ENCODE data around the gene ETDC. TPM values are rescaled to one million over a fixed set of nuclear protein-coding genes. Genes with fewer than 3 reads are reported as not detected.
"Not testable (repeated sequence)": the region's sequence is repeated elsewhere in the genome, so short reads cannot be mapped to it uniquely, and the experiment has no call there.

Gene ETDC
- total RNA-seq, 2 experiments from 2014 or later, result not detected

GRCh38 chrX:135324463-135324862 lies 15.2 kb downstream of the ETDC start:
- Mint-ChIP-seq H3K4me1 (no peaks in the 10 kb centered on the region), H3K27me3 (no peaks in the 10 kb centered on the region), H3K27ac (no peak overlapping the region), H3K9me3 (peaks cover 18% of the 10 kb centered on the region), H3K4me3 (no peak overlapping the region), H3K36me3 (ENCODE audit: low read depth) (peaks cover 59% of the 10 kb centered on the region)
- DNase-seq, result no peak
- CTCF ChIA-PET, result no interaction called here
- POLR2A ChIA-PET, result no interaction called here

GRCh38 chrX:135325036-135325818 lies 15.9 kb downstream of the ETDC start:
- H3K4me1 Mint-ChIP-seq, DNase-seq, H3K27me3 Mint-ChIP-seq, POLR2A ChIA-PET, H3K27ac Mint-ChIP-seq, CTCF ChIA-PET, H3K4me3 Mint-ChIP-seq: not testable (repeated sequence)
- peaks cover 62% of the 10 kb centered on the region for H3K36me3 Mint-ChIP-seq (ENCODE audit: low read depth)
- peaks cover 18% of the 10 kb centered on the region for H3K9me3 Mint-ChIP-seq

DNA sequence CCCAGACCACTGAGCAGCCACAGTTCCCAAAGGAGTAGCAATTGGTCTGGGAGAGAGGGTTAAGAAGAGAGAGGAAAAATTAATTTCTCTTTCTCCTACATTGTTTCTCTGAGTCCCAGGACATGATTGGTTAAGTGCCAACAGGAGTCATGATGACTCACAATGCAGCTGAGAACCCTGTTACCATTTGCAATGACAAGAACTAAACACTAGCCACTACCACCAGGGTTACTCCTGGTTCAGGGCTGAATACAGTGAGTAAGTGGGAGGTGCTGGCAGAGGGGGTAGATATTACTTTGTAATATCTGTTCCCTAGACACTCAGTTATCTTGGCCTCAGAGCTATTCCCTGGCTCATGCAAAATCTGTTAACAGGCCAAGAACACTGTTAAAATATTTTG lies 18.0 kb downstream of the ETDC start:
- no peak overlapping the region for H3K27ac Mint-ChIP-seq
- peaks cover 6% of the 10 kb centered on the region for H3K9me3 Mint-ChIP-seq
- ChIA-PET CTCF (no interaction called here), POLR2A (no interaction called here)
- DNase-seq, result no peak
- H3K36me3 Mint-ChIP-seq (ENCODE audit: low read depth), result peaks cover 48% of the 10 kb centered on the region
- H3K27me3 Mint-ChIP-seq, result no peaks in the 10 kb centered on the region
- no peak overlapping the region for H3K4me3 Mint-ChIP-seq
- H3K4me1 Mint-ChIP-seq, result no peaks in the 10 kb centered on the region

DNA sequence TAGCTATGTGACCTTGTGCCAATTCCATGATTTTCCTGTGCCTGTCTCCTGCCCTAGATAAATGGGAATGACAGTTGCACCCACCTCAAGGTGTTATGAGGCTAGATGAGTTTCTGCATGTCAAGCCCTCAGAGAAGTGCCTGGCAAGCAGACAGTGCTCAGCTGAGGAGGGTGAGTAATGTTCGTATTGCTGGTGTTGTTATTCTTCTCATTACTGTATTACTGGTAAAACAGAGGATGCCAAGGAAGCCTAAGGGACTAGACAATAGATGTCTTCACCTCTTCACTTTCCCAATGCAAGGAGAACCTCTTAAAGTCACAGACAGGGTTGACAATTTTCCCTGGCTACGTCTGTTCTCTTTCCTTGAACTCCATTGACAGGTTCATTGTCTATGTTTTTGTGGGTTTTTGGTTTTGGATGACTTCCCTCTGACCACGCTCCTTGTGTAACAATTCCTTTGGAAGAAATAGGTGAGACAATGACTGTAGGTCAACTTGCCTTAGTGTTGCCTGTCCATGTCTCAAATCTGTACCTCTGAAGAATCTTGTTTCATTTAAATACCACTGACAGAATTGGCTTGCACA lies 19.2 kb downstream of the ETDC start:
- Mint-ChIP-seq H3K4me3 (no peak overlapping the region), H3K36me3 (ENCODE audit: low read depth) (peaks cover 44% of the 10 kb centered on the region), H3K9me3 (peaks cover 4% of the 10 kb centered on the region), H3K27me3 (no peaks in the 10 kb centered on the region), H3K27ac (no peak overlapping the region), H3K4me1 (peaks cover 3% of the 10 kb centered on the region)
- POLR2A ChIA-PET, result no interaction called here
- no peak for DNase-seq
- CTCF ChIA-PET, result no interaction called here

- ChIA-PET POLR2A (no interaction called here), CTCF (no interaction called here)
- Mint-ChIP-seq H3K36me3 (ENCODE audit: low read depth) (peaks cover 37% of the 10 kb centered on the region), H3K27ac (no peak overlapping the region), H3K4me3 (no peak overlapping the region), H3K27me3 (no peaks in the 10 kb centered on the region), H3K9me3 (peaks cover 4% of the 10 kb centered on the region), H3K4me1 (peaks cover 3% of the 10 kb centered on the region)
- DNase-seq, result no peak
Measured at GRCh38 chrX:135330706-135331105, 21.4 kb downstream of the ETDC start.

DNA sequence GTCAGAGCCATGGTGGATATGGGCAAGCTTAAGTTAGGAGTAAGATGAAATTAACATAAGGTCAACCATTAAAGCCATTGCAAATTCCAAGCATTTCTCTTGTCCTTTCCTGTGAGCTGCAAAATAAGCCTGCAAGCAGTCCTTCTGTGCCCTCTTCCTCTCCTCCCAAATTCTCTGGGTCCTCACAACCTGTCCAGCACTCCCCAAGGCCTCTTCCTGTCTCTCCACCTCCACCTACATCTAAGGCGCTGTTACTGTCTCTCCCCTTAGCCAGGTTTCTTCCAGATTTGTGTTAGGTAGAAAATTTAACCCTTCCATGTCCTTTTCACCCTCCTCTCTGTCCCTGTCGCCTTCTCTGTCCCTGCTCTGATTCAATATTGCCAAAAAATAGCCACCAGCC lies 22.2 kb downstream of the ETDC start:
- Mint-ChIP-seq H3K27ac (no peak overlapping the region), H3K27me3 (no peaks in the 10 kb centered on the region), H3K9me3 (peaks cover 2% of the 10 kb centered on the region), H3K4me1 (peaks cover 3% of the 10 kb centered on the region), H3K4me3 (no peak overlapping the region), H3K36me3 (ENCODE audit: low read depth) (peaks cover 31% of the 10 kb centered on the region)
- DNase-seq, result no peak
- ChIA-PET CTCF (no interaction called here), POLR2A (no interaction called here)

DNA sequence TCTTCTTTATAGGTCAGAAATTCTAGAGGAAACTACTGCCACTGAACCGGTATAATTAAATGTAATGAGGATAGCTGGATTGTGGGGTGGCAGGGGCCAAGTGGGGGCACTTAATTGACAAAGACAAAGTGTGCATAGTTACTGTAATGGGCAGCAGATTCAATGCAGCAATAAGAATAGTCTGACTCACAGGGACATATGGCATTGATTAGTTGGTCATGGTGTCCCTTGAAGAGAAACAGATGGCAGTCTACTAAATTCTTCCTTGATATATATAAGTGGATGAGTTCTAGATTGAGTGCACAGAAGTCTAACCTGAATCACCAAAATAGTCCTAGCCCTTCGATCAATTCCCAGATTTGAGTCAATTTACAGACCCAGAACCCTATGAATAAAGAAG lies 31.6 kb downstream of the ETDC start:
- peaks cover 41% of the 10 kb centered on the region for H3K36me3 Mint-ChIP-seq (ENCODE audit: low read depth)
- no peaks in the 10 kb centered on the region for H3K9me3 Mint-ChIP-seq
- CTCF ChIA-PET, result no interaction called here
- H3K4me3 Mint-ChIP-seq, result peak overlapping the region; percentile 91
- peaks cover 58% of the 10 kb centered on the region for H3K4me1 Mint-ChIP-seq
- DNase-seq, result no peak
- no peaks in the 10 kb centered on the region for H3K27me3 Mint-ChIP-seq
- no peak overlapping the region for H3K27ac Mint-ChIP-seq
- POLR2A ChIA-PET, result no interaction called here

DNA sequence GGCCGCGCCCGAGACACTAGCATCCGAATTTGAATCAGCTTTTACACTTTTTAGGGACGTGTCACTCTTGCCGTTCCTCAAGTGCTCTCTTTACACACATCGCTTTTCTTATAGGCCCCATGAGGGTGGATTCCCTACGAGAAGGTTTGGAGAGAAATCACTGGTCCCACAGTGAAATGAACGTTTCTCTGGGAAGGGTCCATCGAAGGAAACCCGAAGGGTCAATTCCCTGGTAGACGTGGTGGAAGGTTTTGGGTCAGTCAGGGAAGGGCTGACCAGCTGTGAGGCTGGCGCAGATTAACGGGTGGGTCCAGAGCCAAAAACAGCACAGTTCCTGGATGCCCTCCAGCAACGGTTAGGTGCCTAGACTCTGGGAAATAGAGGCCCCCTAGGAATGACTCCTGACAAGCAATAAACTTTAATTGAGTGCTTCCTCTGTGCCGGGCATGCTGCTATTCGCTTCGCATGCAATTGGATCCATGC lies 35.9 kb downstream of the ETDC start:
- ChIA-PET POLR2A (no interaction called here), CTCF (no interaction called here)
- no peak for DNase-seq
- Mint-ChIP-seq H3K27me3 (no peaks in the 10 kb centered on the region), H3K4me3 (peak overlapping the region; percentile 76), H3K4me1 (peaks cover 52% of the 10 kb centered on the region), H3K36me3 (ENCODE audit: low read depth) (peaks cover 38% of the 10 kb centered on the region), H3K9me3 (no peaks in the 10 kb centered on the region), H3K27ac (no peak overlapping the region)

GRCh38 chrX:135346975-135347374 lies 37.7 kb downstream of the ETDC start:
- peaks cover 37% of the 10 kb centered on the region for H3K36me3 Mint-ChIP-seq (ENCODE audit: low read depth)
- no peak overlapping the region for H3K27ac Mint-ChIP-seq
- ChIA-PET CTCF (interaction anchor here (0.6 kb wide), 1 partner anchor 45 kb away, joined by 3 read pairs; no protein-coding TSS in a partner anchor), POLR2A (no interaction called here)
- H3K4me3 Mint-ChIP-seq, result no peak overlapping the region
- DNase-seq, result no peak
- H3K27me3 Mint-ChIP-seq, result no peaks in the 10 kb centered on the region
- no peaks in the 10 kb centered on the region for H3K9me3 Mint-ChIP-seq
- peaks cover 34% of the 10 kb centered on the region for H3K4me1 Mint-ChIP-seq

GRCh38 chrX:135347381-135348016 lies 38.2 kb downstream of the ETDC start:
- Mint-ChIP-seq H3K9me3 (no peaks in the 10 kb centered on the region), H3K27ac (no peak overlapping the region), H3K27me3 (no peaks in the 10 kb centered on the region), H3K36me3 (ENCODE audit: low read depth) (peaks cover 37% of the 10 kb centered on the region), H3K4me1 (peaks cover 29% of the 10 kb centered on the region), H3K4me3 (no peak overlapping the region)
- DNase-seq, result no peak
- ChIA-PET POLR2A (no interaction called here), CTCF (interaction anchor here (0.6 kb wide), 1 partner anchor 45 kb away, joined by 3 read pairs; no protein-coding TSS in a partner anchor)

DNA sequence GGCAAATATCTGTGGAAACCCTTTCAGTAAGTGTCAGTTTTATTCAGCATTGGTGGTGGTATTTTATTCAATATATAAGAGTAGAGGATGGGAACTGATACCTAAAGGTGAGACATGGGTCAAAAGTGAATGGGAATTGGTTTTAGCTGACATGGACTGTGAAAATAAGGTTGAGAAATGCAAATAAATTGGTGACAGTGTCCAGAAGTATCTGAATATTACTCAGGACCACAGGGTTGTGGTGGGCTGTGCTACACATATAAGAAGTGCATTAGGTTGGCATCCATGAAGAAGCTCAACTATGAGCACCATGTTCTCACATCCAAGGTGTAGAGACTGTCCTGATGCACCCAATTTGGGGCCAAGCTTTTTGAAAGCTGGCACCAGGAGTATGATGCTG lies 45.0 kb downstream of the ETDC start:
- no peaks in the 10 kb centered on the region for H3K27me3 Mint-ChIP-seq
- DNase-seq, result no peak
- ChIA-PET POLR2A (no interaction called here), CTCF (no interaction called here)
- no peaks in the 10 kb centered on the region for H3K9me3 Mint-ChIP-seq
- peaks cover 17% of the 10 kb centered on the region for H3K36me3 Mint-ChIP-seq (ENCODE audit: low read depth)
- H3K4me3 Mint-ChIP-seq, result no peak overlapping the region
- H3K4me1 Mint-ChIP-seq, result no peaks in the 10 kb centered on the region
- no peak overlapping the region for H3K27ac Mint-ChIP-seq

All from activated CD4-positive, alpha-beta memory T cell treated with anti-CD3 and anti-CD28 coated beads, Interleukin-2, amount 10 ng/mL, durations not matched to agents 7 days and 5 days (primary cell).